ENCODE results near the gene ZNF467.

ZNF467 gene

DNA sequence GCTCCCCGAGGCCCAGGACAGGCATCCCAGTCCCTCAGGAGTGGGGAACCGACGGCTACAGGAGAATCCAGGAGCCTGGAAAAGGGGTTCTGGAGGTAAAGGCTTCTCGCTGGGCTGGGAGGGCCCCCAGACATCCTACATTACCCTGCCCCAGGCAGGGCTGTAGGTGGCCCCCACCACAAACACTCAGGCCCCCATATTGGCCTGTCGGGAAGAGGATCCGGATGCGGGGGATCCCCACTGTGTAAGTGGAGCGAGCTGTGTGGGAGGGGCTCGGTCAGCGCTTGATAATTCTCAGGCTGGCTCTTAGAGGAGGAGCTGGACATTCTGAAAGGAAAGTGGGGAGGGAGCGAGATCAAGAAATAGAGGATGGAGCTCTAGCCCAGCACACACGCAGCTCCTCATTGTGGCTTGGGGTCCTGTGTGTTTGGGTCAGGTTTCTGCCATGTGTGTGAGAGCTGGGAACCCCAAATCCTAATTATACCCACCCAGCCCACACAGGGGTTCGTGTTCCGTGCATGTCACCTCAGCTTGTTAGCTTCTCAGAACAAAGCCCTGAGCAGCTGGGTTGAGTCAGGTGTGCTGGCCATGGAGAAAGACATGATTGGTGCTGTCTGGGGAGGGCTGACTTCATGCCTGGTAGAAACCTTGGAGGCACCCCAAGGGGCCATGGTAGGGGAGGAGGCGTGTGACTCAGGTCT lies 49.4 kb downstream of the ZNF467 start:
- DNase-seq, result no peak

DNA sequence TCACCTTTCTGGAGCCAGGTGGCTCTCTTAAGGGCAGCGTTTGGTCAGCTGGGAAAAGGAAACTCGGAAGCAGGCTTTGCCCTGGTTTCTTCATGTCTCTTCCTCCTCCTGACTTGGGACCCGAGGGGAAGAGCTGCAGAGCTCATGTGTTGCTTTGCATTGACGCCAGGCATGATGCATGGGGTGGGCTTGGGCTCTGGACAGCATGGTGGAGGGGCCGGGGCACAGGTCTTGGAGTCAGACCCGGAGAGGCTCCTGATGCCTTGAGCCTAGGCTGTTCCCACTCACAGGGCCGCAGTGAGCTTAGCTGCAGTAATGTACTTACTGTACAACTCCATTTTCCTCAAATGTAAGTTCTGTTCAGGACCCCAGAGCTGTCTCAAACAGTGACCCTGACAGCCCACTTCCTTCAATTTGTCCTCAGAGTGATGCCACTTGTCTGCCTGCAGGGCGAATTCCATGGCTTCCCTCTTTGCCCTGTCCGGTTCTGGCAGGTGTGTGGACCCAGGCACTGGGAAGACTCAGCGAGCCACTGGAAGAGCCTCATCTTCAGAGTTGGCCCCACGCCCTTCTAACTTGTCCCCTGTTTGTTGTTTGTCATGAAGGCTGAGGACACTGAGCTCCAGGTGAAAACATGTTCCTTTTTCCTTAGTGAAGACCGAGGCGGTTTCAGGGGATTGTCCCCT lies 50.2 kb downstream of the ZNF467 start:
- DNase-seq, result no peak

DNA sequence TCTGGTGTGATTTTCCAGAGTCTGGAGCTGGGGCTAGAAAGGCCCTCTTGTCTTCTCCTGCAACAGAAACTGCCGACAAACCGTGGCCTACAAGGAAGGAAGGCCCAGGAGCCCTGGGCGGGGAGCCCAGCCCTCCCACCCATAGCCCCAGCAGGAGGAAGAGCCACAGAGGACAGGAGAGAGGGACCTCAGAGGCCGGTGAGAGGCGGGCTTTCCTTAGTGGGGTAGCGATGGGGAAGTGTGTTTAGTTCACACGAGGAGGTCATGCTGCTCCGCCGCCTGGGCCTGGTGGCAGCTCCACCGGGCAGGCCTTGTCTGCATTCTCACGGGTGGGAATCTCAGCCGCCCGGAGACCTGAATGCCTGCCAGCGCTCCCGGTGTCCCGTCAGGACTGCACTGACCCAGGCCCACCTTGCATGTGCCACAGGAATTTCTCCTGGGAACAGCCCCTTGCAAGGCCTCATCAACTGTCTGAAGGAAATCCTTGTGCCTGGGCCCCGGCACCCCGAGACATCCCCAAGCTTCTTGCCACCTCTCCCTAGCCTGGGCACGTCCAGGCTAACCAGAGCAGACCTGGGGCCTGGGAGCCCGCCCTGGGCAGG lies 50.9 kb downstream of the ZNF467 start:
- DNase-seq, result no peak

DNA sequence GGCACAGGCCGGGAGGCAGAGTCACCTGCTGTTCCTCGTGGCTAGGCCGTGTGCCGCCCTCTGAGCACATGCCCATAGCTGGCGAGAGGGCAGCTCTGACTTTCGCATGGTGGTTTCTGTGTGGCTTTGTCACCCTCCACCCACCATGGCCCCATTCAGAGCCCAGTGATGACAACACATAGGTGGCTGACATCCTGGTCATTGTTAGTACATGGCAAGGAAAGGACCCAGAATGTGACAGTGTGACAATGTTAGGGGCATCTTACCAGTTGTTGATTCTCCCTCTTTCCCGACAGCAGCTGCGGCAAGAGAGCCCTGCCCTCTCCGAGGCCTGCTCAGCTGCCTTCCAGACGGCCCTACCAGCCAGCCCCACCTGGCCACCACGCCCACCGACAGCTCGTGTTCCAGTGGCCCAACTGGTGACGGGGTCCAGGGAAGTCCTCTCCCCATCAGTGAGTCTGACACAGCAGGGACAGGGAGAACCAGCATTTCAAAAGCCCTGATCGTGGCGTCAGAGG lies 52.2 kb downstream of the ZNF467 start:
- no peak for DNase-seq

DNA sequence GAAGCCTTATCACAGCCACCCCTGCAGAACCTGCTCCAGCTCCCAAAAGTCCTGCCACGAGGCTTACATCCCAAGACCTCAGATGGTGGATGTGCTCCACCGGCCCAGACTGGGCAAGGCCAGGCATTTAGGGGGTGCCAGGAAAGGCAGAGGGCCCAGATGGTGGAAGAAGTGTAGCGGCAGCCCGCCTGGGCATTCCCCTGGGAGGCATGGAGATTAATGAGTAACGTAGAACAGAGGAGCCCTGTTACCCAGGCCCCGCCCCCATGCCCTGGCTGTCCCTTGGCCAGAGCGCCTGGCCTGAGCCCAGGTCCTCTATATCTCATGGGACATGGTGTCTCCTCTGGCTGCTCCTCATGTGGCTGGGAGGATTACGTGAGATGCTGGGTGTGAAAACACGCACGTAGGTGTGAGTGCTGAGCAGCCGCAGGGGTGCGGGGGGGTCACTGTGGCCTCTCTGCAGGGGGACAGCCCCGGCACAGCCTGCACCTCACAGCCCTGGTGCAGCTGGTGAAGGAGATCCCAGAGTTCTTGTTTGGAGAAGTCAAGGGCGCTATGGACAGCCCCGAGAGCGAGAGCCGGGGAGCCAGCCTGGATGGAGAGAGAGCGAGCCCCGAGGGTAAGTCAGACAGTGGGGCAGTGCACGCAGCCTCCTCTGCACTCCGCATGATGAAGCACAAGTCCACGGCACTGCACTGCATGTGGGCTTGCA lies 52.9 kb downstream of the ZNF467 start:
- no peak for DNase-seq

DNA sequence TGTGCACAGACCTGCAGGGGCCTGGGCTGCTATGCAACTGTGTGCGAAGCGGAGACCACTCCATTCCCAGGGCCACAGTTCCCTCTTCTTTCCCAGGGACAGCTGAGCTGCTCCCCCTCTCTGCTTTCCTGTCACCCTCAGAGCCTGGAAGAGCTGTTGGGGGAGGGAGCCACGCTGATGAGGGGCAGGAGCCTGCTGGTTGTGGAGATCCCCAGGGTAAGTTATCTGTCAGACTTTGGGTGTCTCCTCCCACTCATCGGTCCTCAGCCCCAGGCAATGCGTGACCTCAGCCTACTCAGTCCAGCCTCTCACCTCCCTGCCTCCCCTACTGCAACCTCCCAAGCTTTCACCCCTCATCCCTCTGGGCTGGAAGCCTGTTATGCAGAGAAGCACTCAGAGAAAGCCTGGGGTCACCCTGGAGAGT lies 53.5 kb downstream of the ZNF467 start:
- no peak for DNase-seq

DNA sequence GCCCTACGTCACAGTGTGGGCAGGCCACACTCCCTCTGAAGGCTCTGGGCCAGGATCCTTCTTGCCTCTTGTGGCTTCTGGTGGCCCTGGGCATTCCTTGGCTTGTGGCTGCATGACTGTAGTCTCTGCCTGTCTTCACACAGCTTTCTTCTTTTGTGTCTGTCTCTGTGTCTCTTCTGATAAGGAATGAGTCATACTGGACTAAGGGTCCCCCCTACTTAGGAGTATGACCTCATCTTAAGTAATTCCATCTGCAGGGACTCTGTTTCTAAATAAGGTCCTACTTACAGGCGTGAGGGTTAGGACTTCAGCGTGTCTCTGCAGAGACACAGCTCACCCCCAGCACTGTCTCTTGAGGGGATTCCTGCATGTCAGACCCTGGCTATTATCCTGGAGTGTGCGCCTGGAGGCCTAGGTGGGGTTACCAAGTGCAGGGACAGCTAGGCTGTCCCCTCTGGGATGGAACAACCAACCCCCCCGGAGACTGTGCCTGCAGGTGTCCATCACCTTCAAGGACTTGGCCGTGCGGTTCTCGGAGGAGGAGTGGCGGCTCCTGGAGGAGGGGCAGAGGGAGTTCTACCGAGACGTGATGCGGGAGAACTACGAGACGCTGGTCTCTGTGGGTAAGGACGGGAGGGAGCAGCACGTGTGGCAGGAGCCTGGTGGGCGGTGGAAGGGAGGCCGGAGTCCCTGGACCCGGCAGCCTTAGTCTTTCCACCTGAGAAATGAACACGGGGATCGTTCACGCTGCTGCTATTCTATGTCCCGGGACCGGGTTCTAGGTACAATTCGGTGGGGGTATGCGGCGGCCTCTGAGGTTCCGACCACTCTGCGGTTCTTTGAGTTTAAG lies 54.1 kb downstream of the ZNF467 start:
- DNase-seq, result peak; percentile 12

DNA sequence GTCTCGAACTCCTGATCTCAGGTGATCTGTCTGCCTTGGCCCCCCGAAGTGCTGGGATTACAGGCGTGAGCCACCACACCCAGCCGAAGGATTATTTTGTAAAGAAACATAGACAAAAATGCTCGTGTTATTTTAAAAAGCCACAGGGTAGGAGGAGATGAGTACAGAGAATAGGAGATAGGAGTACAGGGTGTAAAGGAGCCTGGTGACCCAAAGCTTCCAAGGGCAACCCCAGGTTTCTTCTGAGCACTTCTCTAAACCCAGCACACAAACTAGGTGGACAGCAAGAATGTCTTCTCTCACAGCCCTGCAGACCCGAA lies 54.7 kb downstream of the ZNF467 start:
- DNase-seq, result no peak

DNA sequence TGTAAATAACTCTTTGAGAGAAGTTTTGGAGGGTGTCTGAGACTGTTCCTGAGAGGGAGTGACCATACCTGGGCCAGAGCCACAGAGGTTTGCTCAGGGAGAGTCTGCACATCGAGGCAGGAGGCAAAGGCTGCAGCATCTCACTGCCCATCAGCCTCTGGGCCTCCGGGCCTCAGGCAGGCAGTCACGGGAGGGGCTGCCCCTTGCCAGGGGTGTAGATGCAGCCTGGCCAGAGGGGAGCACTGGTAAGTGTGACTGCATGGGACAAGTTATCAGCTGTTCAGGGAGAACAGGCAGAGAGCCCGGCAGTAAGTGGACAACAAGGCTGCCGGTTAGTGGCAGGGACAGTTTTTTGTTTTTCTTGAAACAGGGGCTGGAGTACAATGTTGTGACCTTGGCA lies 55.9 kb downstream of the ZNF467 start:
- DNase-seq, result no peak

DNA sequence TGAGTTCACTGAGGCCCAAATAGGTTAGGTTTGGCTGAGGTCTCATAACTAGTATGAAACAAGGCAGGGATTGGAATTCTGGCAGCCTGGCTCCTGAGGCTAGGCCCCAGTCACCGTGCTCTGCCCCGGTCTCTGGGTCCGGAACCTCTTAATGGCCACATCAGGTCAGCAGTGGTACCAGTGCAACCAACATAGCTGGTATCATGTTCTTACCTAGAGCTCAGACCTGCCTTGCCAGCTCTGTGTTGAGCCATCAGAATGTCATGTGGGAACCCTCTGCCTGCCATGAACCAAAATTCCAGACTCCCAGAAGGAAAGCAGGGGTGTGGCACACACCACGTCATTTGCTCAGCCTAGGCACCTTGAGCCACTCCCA lies 56.5 kb downstream of the ZNF467 start:
- no peak for DNase-seq

DNA sequence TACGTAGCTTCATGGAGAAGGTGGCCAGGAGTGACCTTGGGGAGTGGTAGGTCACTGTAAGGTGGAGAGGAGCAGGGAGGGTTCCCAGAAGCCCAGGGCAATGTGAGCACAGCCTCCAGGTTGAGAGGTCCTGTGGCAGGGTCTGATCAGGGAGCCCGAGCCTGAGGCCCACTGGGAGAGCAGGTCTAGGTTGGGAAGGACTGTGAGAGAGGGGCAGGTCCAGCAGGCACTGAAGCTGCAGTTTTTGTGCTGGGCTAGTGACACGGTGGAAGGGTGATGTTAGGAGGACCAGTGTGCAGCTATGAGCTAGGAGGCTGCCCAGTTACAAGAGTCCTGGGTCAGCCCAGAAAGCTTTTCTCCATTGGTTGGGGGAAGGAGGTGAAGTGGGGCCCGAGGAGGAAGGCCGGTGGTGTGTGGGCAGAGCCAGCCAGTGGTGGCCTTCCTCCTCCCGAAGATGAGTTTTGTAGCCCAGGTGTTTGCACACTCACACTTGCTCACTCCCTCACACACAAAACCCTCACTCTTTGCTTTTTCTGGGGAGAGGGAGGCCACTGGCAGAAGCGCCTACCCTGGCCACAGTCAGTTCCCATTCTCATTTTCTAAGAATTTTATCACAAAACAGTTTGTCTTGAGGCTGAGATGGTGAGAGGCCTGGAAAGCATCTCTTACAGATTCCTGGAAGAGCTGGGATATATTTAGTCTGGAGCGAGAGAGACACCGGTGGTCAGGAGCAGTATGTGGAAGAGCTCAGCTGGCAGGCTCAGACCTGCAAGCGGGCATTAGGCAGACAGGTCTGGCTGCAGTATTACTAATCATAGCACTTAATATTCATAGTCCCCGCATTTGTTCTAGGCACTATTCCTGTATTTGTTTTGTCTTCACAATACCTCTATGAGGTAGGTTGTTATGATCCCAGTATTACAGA lies 57.1 kb downstream of the ZNF467 start:
- DNase-seq, result no peak

DNA sequence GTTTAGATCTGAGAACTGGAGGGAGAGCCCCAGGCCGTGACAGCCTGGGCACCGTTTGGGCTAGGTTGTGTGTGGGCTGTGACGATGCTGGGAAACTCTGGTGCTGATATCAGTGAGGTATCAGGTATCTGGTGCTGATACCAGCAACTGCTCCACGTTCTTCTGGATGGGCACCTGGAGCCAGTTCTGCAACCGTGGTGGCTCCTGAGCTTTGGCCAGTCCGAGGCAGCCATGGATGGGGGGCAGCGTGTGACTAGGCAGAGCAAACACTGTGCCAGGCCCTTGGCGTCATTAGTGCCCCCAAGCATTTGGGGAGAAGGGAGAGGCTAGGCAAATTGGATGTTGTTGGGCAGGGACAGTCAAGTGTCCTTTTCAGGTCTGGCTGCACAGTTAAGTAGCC lies 57.9 kb downstream of the ZNF467 start:
- no peak for DNase-seq

DNA sequence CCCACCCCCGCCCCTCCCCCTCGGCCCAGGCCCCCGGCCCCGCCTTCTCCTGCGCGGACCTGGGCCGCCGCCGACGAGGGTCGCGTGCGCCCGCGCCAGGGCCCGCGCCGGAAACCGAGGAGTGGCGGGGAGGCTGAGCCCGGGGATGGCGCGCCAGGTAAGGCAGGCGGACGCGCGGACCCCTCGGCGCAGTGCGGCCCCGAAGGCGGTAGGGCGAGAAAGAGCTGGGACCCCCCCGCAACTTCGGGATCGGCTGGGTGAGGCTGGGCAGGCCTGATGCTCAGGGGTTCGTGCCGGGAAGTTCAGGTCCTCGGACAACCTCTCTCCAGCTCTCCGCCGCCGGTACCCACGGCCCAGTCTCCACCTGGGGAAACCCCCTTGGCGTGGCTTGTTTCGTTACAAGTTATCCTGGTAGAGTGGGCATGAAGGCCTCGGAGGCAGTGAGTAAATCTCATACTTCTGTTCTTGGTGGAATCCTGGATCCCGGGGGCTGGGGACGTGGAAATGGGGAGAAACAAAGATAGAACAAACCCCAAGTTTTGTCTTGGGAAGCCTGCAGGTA lies 58.4 kb downstream of the ZNF467 start:
- no peak for DNase-seq

Measured in activated CD4-positive, alpha-beta T cell treated with anti-CD3 and anti-CD28 coated beads, Interleukin-2, amount 50 U/mL, for 16 hours (primary cell).